Gastrocnemius medialis (tissue), 4 donors: Measurements from ENCODE around the gene SCP2. TPM values are rescaled to one million over a fixed set of nuclear protein-coding genes. Genes with fewer than 3 reads are reported as not detected.

ENCODE experiments used
- ATAC-seq, 2 donors: fragments of 150-250 bp; one replicate each; pipeline ENCODE4 v1.9.1; 2016
- DNase-seq, 2 donors: peaks; one replicate each; pipeline ENCODE4 v3.0.0-alpha.2; 2019
- H3K27ac ChIP-seq, 4 donors: fragments of 200-600 bp; sonication (generic); 1 replicate in 1 of 4; 2 replicates in 3 of 4; pipeline ENCODE4 v1.5.1; 2016 to 2018; ENCODE audit warnings: mild to moderate bottlenecking in 2 of 4, moderate library complexity in 1 of 4
- H3K27me3 ChIP-seq, 3 donors: fragments of 200-600 bp; sonication (generic) in 2 of 3; 1 replicate in 1 of 3; 2 replicates in 2 of 3; pipeline versions ENCODE4 v1.5.1 to v1.6.0; 2016 to 2019; ENCODE audit warnings: mild to moderate bottlenecking in 1 of 3, moderate library complexity in 1 of 3
- H3K36me3 ChIP-seq, 2 donors: fragments of 200-600 bp; sonication (generic) in 1 of 2; one replicate each; pipeline ENCODE4 v1.5.1; 2017 to 2018
- H3K4me1 ChIP-seq, 2 donors: fragments of 200-600 bp; sonication (generic) in 1 of 2; one replicate each; pipeline ENCODE4 v1.5.1; 2016 to 2017; ENCODE audit warnings: mild to moderate bottlenecking in 2 of 2
- H3K4me3 ChIP-seq, 4 donors: fragments of 200-600 bp; sonication (generic) in 3 of 4; 1 replicate in 1 of 4; 2 replicates in 3 of 4; pipeline ENCODE4 v1.5.1; 2016 to 2019; ENCODE audit warnings: mild to moderate bottlenecking in 2 of 4
- H3K9me3 ChIP-seq, 3 donors: fragments of 200-600 bp; sonication (generic) in 2 of 3; 1 replicate in 1 of 3; 2 replicates in 2 of 3; pipeline ENCODE4 v1.5.1; 2016 to 2019
- CTCF ChIP-seq, 5 experiments: fragments of 450-650 bp in 3 of 5; fragments of 200-600 bp in 2 of 5; sonication (generic) in 2 of 5; IDR thresholded peaks in 4 of 5; conservative IDR thresholded peaks in 1 of 5; 1 replicate in 4 of 5; 2 replicates in 1 of 5; pipeline ENCODE4 v1.5.1; 2016 to 2019; ENCODE audit warnings: antibody characterized with exemption in 5 of 5, mild to moderate bottlenecking in 3 of 5, moderate library complexity in 3 of 5
- POLR2A ChIP-seq, 2 donors: fragments of 450-650 bp; IDR thresholded peaks; one replicate each; pipeline ENCODE4 v1.6.1; 2017; ENCODE audit warnings: antibody characterized with exemption in 2 of 2, mild to moderate bottlenecking in 2 of 2, moderate library complexity in 2 of 2
- in situ Hi-C, 4 donors: fragments of 200-750 bp; cut with MboI; loops; one replicate each; pipeline versions ENCODE4 v1.15.0 to v1.8.0; 2017; ENCODE audit warnings: low sequenced_read_pairs in 4 of 4
- intact Hi-C: fragments of 100-400 bp; cut with DNase I; formaldehyde crosslinking; loops from one replicate; pipeline ENCODE4 v1.15.1; 2023; ENCODE audit warnings: low total_unique reads
- total RNA-seq, 4 donors: library from RNA; depleted of rRNA; stranded (reverse); fragments of >200 nt; gene quantifications; one replicate each; pipeline versions ENCODE4 v1.1.0 to v1.2.3, GENCODE V29; 2016

Gene SCP2
- total RNA-seq, 4 donors from 2014 or later = 44.6 to 75.4 (median 61.1) TPM

- TF ChIP-seq POLR2A (IDR thresholded peaks at IDR 0.05) (no peak), CTCF (IDR thresholded peaks at IDR 0.05 in 4 of 5, conservative IDR thresholded peaks at IDR 0.05 in 1 of 5) (no peak)
- H3K27me3 ChIP-seq = no peaks in the 10 kb centered on the region
- no peaks in the 10 kb centered on the region for H3K36me3 ChIP-seq
- no peak overlapping the region for H3K27ac ChIP-seq
- H3K9me3 ChIP-seq = no peaks in the 10 kb centered on the region
- ATAC-seq (no peak), DNase-seq (no peak)
- no peak overlapping the region for H3K4me3 ChIP-seq
- intact Hi-C loops (no loop called here), in situ Hi-C loops (no loop called here)
- H3K4me1 ChIP-seq = no peaks in the 10 kb centered on the region
Measured at GRCh38 chr1:52892424-52893215, 34.5 kb upstream of the SCP2 start.

GRCh38 chr1:52899445-52899894 lies 27.6 kb upstream of the SCP2 start:
- no peak overlapping the region for H3K27ac ChIP-seq
- TF ChIP-seq CTCF (IDR thresholded peaks at IDR 0.05 in 4 of 5, conservative IDR thresholded peaks at IDR 0.05 in 1 of 5) (no peak), POLR2A (IDR thresholded peaks at IDR 0.05) (no peak)
- no peak overlapping the region for H3K4me3 ChIP-seq
- H3K4me1 ChIP-seq = peaks cover 1 to 3% of the 10 kb centered on the region in 2 donors
- H3K27me3 ChIP-seq = no peaks in the 10 kb centered on the region
- H3K9me3 ChIP-seq = no peaks in the 10 kb centered on the region
- peaks cover 0 to 8% of the 10 kb centered on the region in 2 donors for H3K36me3 ChIP-seq
- DNase-seq = no peak
- in situ Hi-C loops (no loop called here), intact Hi-C loops (no loop called here)
- no peak for ATAC-seq

GRCh38 chr1:52900402-52900801 lies 26.7 kb upstream of the SCP2 start:
- Histone ChIP-seq H3K4me1 (peaks cover 9 to 10% of the 10 kb centered on the region in 2 donors), H3K36me3 (peaks cover 0 to 8% of the 10 kb centered on the region in 2 donors), H3K9me3 (no peaks in the 10 kb centered on the region), H3K27ac (no peak overlapping the region), H3K4me3 (no peak overlapping the region), H3K27me3 (no peaks in the 10 kb centered on the region)
- intact Hi-C loops = no loop called here
- no peak for ATAC-seq
- no peak for TF ChIP-seq CTCF (IDR thresholded peaks at IDR 0.05 in 4 of 5, conservative IDR thresholded peaks at IDR 0.05 in 1 of 5)
- no peak for TF ChIP-seq POLR2A (IDR thresholded peaks at IDR 0.05)
- in situ Hi-C loops = loop anchor here in 2 of 4 donors (25.0 kb wide), 1 partner anchor 287 kb away; the partner anchor contains the start of gene CPT2 (in 2 of the 2)
- DNase-seq = no peak

- DNase-seq (no peak), ATAC-seq (no peak)
- Histone ChIP-seq H3K4me1 (peaks cover 18 to 20% of the 10 kb centered on the region in 2 donors), H3K36me3 (peaks cover 0 to 8% of the 10 kb centered on the region in 2 donors), H3K4me3 (no peak overlapping the region), H3K27me3 (no peaks in the 10 kb centered on the region), H3K27ac (no peak overlapping the region), H3K9me3 (no peaks in the 10 kb centered on the region)
- in situ Hi-C loops (loop anchor here in 2 of 4 donors (25.0 kb wide), 1 partner anchor 286 kb away; the partner anchor contains the start of gene CPT2 (in 2 of the 2)), intact Hi-C loops (no loop called here)
- TF ChIP-seq CTCF (IDR thresholded peaks at IDR 0.05 in 4 of 5, conservative IDR thresholded peaks at IDR 0.05 in 1 of 5) (peak in 1 of 5 experiments; percentile 24), POLR2A (IDR thresholded peaks at IDR 0.05) (no peak)
Measured at GRCh38 chr1:52901384-52901783, 25.7 kb upstream of the SCP2 start.
